ENCODE measurements around the gene MYO5A. TPM values are rescaled to one million over a fixed set of nuclear protein-coding genes. Genes with fewer than 3 reads are reported as not detected.
A peak's percentile ranks its signal among the peaks of the same experiment; 100 is the strongest.
"Not testable (repeated sequence)": the region's sequence is repeated elsewhere in the genome, so short reads cannot be mapped to it uniquely, and the experiment has no call there.

The MYO5A gene
- total RNA-seq, 2 donors from 2014 or later, result 14.0 to 19.5 TPM

GRCh38 chr15:52496175-52496574 lies 32.5 kb downstream of the MYO5A start:
- Mint-ChIP-seq H3K27ac (no peak overlapping the region), H3K9me3 (no peaks in the 10 kb centered on the region), H3K36me3 (no peaks in the 10 kb centered on the region)
- ATAC-seq (no peak), DNase-seq (ENCODE audit: low spot score in 2 of 2) (no peak)

- no peak for DNase-seq (ENCODE audit: low spot score in 2 of 2)
- no peak overlapping the region for H3K27ac Mint-ChIP-seq
Measured at GRCh38 chr15:52495125-52495524, 33.6 kb downstream of the MYO5A start.

GRCh38 chr15:52493968-52494367 lies 34.7 kb downstream of the MYO5A start:
- Mint-ChIP-seq H3K9me3 (no peaks in the 10 kb centered on the region), H3K36me3 (no peaks in the 10 kb centered on the region), H3K27ac (no peak overlapping the region)
- ATAC-seq (no peak), DNase-seq (ENCODE audit: low spot score in 2 of 2) (no peak)

More at GRCh38 chr15:52495125-52495524, 33.6 kb downstream of the MYO5A start:
- ATAC-seq, result no peak
- H3K36me3 Mint-ChIP-seq, result no peaks in the 10 kb centered on the region
- H3K9me3 Mint-ChIP-seq, result no peaks in the 10 kb centered on the region

- no peak for ATAC-seq
Measured at GRCh38 chr15:52492132-52492531, 36.5 kb downstream of the MYO5A start.

GRCh38 chr15:52491472-52491871 lies 37.2 kb downstream of the MYO5A start:
- ATAC-seq (no peak), DNase-seq (ENCODE audit: low spot score in 2 of 2) (no peak)
- no peak overlapping the region for H3K27ac Mint-ChIP-seq
- no peaks in the 10 kb centered on the region for H3K9me3 Mint-ChIP-seq
- no peaks in the 10 kb centered on the region for H3K36me3 Mint-ChIP-seq

More at GRCh38 chr15:52492132-52492531, 36.5 kb downstream of the MYO5A start:
- Mint-ChIP-seq H3K9me3 (no peaks in the 10 kb centered on the region), H3K27ac (no peak overlapping the region), H3K36me3 (no peaks in the 10 kb centered on the region)
- DNase-seq (ENCODE audit: low spot score in 2 of 2), result no peak

GRCh38 chr15:52489430-52489829 lies 39.2 kb downstream of the MYO5A start:
- peak; percentile 47 to 49 for ATAC-seq
- not testable (repeated sequence) for H3K27ac Mint-ChIP-seq; DNase-seq (ENCODE audit: low spot score in 2 of 2); H3K36me3 Mint-ChIP-seq; H3K9me3 Mint-ChIP-seq

- no peak for DNase-seq (ENCODE audit: low spot score in 2 of 2)
- no peaks in the 10 kb centered on the region for H3K36me3 Mint-ChIP-seq
- H3K27ac Mint-ChIP-seq, result no peak overlapping the region
- no peak for ATAC-seq
- no peaks in the 10 kb centered on the region for H3K9me3 Mint-ChIP-seq
Measured at GRCh38 chr15:52488830-52489229, 39.9 kb downstream of the MYO5A start.

GRCh38 chr15:52486003-52486996 lies 42.4 kb downstream of the MYO5A start:
- ATAC-seq (no peak), DNase-seq (ENCODE audit: low spot score in 2 of 2) (no peak)
- Mint-ChIP-seq H3K36me3 (no peaks in the 10 kb centered on the region), H3K9me3 (no peaks in the 10 kb centered on the region), H3K27ac (no peak overlapping the region)

GRCh38 chr15:52485290-52485689 lies 43.4 kb downstream of the MYO5A start:
- Mint-ChIP-seq H3K9me3 (no peaks in the 10 kb centered on the region), H3K36me3 (no peaks in the 10 kb centered on the region), H3K27ac (no peak overlapping the region)
- no peak for DNase-seq (ENCODE audit: low spot score in 2 of 2)
- no peak for ATAC-seq

- ATAC-seq (peak; percentile 16 to 53), DNase-seq (ENCODE audit: low spot score in 2 of 2) (no peak)
- H3K36me3 Mint-ChIP-seq, result no peaks in the 10 kb centered on the region
- H3K9me3 Mint-ChIP-seq, result no peaks in the 10 kb centered on the region
- peak overlapping the region; percentile 40 to 42 for H3K27ac Mint-ChIP-seq
Measured at GRCh38 chr15:52483707-52484106, 45.0 kb downstream of the MYO5A start.

- Mint-ChIP-seq H3K36me3 (no peaks in the 10 kb centered on the region), H3K9me3 (no peaks in the 10 kb centered on the region), H3K27ac (peak overlapping the region in 1 of 2 donors; percentile 41)
- ATAC-seq (peak; percentile 92 to 98), DNase-seq (ENCODE audit: low spot score in 2 of 2) (peak in 1 of 2 donors; percentile 20)
Measured at GRCh38 chr15:52481915-52482314, 46.8 kb downstream of the MYO5A start.

GRCh38 chr15:52480990-52481389 lies 47.7 kb downstream of the MYO5A start:
- no peak for ATAC-seq
- no peak for DNase-seq (ENCODE audit: low spot score in 2 of 2)
- H3K27ac Mint-ChIP-seq, result no peak overlapping the region
- H3K36me3 Mint-ChIP-seq, result no peaks in the 10 kb centered on the region
- H3K9me3 Mint-ChIP-seq, result no peaks in the 10 kb centered on the region

- H3K9me3 Mint-ChIP-seq, result peaks cover 0 to 7% of the 10 kb centered on the region in 2 donors
- peaks cover 6 to 10% of the 10 kb centered on the region in 2 donors for H3K36me3 Mint-ChIP-seq
- ATAC-seq, result no peak
- no peak for DNase-seq (ENCODE audit: low spot score in 2 of 2)
- H3K27ac Mint-ChIP-seq, result peak overlapping the region in 1 of 2 donors; percentile 53
Measured at GRCh38 chr15:52466716-52467115, 62.0 kb downstream of the MYO5A start.

GRCh38 chr15:52466134-52466701 lies 62.5 kb downstream of the MYO5A start:
- ATAC-seq, result peak; percentile 73 to 78
- Mint-ChIP-seq H3K9me3 (peaks cover 0 to 7% of the 10 kb centered on the region in 2 donors), H3K36me3 (peaks cover 6 to 10% of the 10 kb centered on the region in 2 donors), H3K27ac (no peak overlapping the region)
- DNase-seq (ENCODE audit: low spot score in 2 of 2), result peak in 1 of 2 donors; percentile 27

- peak; percentile 82 to 88 for ATAC-seq
- Mint-ChIP-seq H3K9me3 (peaks cover 0 to 7% of the 10 kb centered on the region in 2 donors), H3K27ac (peak overlapping the region; percentile 71 to 77), H3K36me3 (peaks cover 6 to 10% of the 10 kb centered on the region in 2 donors)
- no peak for DNase-seq (ENCODE audit: low spot score in 2 of 2)
Measured at GRCh38 chr15:52464478-52464877, 64.2 kb downstream of the MYO5A start.

- Mint-ChIP-seq H3K27ac (peak overlapping the region; percentile 71 to 77), H3K36me3 (peaks cover 6 to 10% of the 10 kb centered on the region in 2 donors), H3K9me3 (peaks cover 0 to 7% of the 10 kb centered on the region in 2 donors)
- ATAC-seq, result peak in 1 of 2 donors; percentile 3
- no peak for DNase-seq (ENCODE audit: low spot score in 2 of 2)
Measured at GRCh38 chr15:52464040-52464439, 64.6 kb downstream of the MYO5A start.

GRCh38 chr15:52463638-52464037 lies 65.0 kb downstream of the MYO5A start:
- peaks cover 6 to 10% of the 10 kb centered on the region in 2 donors for H3K36me3 Mint-ChIP-seq

More at GRCh38 chr15:52463638-52464037, 65.0 kb downstream of the MYO5A start:
- ATAC-seq, result no peak
- DNase-seq (ENCODE audit: low spot score in 2 of 2), result no peak
- Mint-ChIP-seq H3K9me3 (peaks cover 0 to 7% of the 10 kb centered on the region in 2 donors), H3K27ac (peak overlapping the region in 1 of 2 donors; percentile 71)
